ENCODE measurements around the gene CASKIN1.
"Not testable (repeated sequence)": the region's sequence is repeated elsewhere in the genome, so short reads cannot be mapped to it uniquely, and the experiment has no call there.

Gene CASKIN1, protein sequence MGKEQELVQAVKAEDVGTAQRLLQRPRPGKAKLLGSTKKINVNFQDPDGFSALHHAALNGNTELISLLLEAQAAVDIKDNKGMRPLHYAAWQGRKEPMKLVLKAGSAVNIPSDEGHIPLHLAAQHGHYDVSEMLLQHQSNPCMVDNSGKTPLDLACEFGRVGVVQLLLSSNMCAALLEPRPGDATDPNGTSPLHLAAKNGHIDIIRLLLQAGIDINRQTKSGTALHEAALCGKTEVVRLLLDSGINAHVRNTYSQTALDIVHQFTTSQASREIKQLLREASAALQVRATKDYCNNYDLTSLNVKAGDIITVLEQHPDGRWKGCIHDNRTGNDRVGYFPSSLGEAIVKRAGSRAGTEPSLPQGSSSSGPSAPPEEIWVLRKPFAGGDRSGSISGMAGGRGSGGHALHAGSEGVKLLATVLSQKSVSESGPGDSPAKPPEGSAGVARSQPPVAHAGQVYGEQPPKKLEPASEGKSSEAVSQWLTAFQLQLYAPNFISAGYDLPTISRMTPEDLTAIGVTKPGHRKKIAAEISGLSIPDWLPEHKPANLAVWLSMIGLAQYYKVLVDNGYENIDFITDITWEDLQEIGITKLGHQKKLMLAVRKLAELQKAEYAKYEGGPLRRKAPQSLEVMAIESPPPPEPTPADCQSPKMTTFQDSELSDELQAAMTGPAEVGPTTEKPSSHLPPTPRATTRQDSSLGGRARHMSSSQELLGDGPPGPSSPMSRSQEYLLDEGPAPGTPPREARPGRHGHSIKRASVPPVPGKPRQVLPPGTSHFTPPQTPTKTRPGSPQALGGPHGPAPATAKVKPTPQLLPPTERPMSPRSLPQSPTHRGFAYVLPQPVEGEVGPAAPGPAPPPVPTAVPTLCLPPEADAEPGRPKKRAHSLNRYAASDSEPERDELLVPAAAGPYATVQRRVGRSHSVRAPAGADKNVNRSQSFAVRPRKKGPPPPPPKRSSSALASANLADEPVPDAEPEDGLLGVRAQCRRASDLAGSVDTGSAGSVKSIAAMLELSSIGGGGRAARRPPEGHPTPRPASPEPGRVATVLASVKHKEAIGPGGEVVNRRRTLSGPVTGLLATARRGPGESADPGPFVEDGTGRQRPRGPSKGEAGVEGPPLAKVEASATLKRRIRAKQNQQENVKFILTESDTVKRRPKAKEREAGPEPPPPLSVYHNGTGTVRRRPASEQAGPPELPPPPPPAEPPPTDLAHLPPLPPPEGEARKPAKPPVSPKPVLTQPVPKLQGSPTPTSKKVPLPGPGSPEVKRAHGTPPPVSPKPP (N-terminal part only)
- total RNA-seq: 0 to 0.27 (median 0.12) reads per million in 4 donors

DNA sequence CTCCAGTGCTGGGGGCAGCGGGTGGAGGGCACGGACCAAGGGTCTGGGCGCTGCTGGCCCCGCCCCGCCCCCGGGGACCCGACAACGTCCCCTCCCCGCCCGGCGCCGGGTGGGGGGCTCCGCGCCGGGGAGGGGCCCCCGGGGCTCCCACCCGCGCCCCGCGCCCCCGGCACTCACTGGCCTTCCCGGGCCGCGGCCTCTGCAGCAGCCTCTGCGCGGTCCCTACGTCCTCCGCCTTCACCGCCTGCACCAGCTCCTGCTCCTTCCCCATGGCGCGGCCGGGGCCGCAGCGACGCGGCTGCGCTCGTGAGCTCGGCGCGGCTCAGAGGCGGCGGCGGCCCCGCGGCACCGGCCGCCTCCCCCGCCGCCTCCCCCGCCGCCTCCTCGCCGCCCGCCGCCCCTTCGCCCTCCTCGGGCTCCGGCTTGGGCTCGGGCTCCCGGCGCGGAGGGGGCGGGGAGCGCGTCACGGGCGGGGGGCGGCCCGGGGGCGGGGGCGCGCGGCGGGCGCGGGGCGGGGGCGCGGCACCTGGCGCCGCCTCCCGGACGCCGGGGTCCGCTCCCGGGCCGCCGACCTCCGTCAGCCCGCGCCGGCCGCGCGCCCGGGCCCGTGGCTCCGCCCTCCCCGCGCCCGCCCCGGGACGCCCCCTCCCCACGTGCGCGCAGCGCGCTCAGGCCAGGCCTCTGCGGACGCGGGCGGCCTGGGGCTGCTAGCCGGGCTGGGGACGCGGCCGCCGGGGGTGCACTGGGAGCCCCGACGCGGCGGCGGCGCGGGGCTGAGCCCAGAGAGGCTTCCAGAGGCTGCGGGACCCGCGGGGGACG, at the start of gene CASKIN1:
TSS of gene CASKIN1 (minus strand) at position 444 of the 819 bp plus-strand sequence. CDS start at position 271, 173 bp downstream.
- DNase-seq: no peak

DNA sequence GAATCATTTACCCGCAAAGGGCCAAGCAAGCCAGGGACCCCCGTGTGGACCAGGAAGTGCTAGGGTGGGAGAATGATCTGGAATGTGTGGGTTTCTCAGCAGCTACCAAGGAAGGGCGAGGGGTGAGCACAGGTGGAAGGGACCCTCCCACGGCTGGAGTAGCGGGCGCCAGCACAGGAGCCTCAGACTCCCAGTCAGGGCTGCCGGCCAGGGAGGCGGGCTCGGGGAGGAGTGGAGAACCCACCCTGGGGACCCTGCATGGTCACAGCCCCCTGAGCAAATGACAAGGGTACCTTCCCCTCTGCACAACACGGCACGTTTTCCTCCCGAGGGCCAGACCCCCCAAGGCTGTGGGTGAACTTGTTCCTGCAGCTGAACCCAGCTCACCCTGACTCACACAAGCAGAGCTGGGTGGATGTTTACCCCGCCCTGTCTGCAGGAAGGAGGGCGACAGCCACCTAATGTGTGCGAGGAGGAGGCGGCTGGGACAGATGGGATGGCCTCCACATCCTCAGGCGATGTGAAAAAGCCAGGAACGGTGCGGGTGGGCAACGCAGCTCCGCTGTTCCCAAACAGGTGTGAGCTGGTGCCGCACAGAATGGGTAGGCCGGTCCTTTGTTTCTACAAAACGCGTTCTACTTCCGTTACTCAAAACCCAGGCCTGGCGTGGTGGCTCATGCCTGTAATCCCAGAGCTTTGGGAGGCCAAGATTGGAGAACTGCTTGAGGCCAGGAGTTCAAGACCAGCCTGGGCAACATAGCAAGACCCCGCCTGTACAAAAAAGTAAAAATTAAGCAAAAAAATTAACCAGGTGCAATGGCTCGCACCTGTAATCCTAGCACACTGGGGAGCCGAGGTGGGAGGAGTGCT, 48.8 kb upstream of the CASKIN1 start:
- DNase-seq: no peak

DNA sequence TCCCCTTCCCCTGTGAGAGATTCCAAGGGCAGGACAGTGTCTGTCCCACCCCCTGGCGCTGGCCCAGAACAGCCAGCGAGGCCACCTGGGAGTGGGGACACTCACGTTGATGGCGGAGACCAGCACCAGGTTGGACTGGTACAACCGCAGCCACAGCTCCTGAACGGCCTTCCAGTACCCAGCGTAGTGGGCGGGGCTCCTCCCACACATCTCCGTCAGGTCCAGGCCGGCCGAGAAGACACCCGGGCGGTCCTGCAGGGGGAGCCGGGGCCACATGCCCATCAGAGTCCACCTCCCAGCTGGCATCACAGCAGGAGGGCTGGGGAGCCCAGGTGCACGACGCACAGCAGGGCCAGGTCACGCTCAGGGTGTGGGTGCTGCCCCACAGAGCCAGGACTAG, 47.9 kb upstream of the CASKIN1 start:
- no peak for DNase-seq

DNA sequence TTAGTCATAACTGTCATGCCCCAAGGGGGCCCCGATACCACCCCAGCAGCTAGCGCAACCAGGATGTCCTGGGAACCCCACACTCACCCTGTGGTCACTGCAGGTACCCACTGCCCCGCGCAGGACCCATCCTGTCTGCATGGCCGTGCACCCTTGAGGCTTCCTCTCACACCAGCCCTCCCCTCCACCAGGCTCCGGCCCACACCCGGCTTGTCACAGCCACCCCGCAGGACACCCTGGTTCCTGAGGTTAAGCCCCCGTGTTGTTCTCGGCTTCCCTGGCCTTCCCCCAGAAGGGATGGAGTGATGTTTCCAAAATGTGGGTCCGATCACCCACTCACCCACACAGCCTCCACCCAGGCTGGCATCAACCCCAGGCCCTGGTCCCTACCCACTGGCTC, 47.4 kb upstream of the CASKIN1 start:
- no peak for DNase-seq

DNA sequence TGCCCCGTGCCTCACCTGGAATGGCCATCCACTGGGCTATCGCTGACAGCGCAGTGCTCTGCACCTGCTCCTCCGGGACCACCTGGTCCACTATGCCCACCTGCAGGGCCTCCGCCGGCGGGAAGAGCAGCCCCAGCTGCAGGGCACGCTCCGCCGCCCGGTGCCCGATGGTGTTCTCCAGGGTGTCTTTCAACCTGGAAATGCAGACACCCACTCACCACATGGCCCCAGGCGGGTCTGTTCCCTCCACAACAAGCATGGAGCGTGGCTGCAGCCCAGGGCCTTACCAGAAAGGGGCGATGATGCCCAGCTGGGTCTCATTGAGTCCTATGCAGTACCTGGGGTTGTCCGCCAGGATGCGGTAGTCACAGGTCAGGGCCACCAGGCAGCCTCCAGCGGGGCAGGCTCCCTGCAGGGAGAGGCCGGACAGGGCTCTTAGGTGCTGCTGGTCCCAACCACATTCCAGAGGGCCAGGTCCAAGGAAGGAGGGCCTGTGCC, 46.7 kb upstream of the CASKIN1 start:
- DNase-seq: no peak

DNA sequence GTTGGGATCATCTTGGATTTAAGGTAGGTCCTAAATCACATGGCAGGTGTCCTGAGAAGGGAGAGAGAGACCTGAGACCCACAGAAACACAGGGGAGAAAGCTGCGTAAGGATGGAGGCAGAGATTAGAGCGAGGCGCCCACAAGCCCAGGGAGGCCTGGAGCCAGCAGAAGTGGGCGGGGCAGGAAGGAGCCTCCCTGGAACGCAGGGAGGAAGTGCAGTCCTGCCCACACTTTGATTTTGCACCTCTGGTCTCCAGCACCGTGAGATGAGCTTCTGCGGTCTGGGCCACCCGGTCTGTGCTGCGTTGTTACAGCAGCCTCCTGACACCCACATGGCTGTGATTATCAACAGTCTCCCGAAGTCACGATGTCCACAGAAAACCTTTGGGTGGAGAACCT, 46.2 kb upstream of the CASKIN1 start:
- no peak for DNase-seq

DNA sequence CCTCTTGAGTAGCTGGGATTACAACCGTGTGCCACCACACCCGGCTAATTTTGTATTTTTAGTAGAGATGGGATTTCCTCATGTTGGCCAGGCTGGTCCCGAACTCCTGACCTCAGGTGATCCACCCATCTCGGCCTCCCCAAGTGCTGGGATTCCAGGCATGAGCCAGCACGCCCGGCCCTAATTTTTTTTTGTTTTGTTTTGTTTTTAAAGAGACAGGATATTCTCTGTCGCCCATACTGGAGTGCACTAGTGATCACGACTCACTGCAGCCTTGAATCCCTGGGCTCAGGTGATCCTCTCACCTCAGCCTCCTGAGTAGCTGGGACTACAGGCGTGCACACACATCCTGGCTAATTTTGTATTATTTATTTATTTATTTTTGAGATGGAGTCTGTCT, 43.9 kb upstream of the CASKIN1 start:
- not testable (repeated sequence) for DNase-seq

DNA sequence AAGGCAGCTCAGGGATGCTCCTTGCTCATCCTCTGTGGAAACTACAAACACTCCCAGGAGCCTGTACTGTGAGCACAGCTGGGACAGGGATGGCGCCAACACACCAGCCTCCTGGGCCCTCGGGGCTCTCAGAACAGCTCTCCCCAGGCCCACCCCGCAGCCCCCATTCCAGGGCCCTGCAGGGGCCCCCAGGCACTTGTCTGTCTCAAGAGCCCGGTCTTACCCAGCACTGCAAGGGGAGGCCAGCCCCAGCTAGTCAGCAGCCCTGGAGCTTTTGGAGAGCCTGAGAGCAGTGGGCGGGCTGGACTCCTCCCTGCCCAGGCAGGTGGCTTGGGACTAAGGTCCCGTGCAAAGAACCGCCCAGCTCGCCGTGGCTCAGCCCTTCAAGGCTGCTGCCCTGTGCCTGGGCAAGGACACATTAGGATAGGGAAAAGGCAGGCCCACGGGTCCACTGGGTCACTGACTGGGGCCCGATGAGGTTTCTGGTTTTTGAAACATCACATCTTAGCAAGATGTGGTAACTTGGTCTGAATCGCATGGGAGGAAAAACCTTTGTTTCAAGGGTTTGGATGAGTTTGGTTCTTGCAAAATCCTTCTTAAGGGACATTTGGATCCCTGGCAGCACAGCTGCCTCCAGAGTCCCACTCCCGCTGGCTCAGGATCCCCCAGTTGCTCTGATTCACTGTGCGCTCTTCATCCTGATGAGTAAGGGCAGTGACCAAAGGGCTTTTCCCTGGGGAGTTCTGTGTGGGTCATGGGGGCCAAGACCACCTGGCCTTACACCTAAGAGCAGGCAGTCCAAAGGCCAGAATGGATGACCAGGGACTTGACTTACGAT, 42.7 kb upstream of the CASKIN1 start:
- DNase-seq: no peak

DNA sequence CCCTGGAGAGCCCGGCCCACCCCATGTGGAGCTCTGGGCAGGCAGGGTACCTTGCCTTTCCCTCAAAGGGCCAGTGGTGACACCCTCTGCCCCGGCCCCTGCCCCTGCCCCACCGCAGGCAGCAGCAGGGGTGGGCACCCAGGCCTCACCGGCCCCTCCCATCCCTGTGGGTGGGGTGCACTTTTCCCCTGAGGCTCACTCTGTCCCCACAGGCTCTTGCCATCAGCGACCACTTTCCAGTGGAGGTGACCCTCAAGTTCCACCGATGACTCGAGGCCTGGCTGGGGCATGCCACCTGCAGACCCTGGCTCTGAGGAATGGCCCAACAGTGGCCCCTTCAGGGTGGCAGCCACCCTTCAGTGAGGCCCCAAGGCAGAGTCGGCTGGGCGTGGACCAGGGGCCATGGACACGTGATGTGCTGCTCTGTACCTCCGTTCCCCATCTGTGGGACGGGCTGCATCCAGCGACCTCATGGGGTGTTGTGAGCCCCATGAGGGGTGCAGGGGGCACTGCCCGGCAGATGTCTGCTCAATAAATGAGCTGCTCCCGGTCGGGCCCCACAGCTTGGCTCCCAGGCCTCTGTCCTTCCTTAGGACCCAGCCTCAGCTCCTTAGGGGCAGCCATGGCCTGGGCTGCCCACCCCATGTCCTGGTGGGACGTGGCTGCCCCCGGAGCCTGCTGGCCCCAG, 41.9 kb upstream of the CASKIN1 start:
- DNase-seq: no peak

DNA sequence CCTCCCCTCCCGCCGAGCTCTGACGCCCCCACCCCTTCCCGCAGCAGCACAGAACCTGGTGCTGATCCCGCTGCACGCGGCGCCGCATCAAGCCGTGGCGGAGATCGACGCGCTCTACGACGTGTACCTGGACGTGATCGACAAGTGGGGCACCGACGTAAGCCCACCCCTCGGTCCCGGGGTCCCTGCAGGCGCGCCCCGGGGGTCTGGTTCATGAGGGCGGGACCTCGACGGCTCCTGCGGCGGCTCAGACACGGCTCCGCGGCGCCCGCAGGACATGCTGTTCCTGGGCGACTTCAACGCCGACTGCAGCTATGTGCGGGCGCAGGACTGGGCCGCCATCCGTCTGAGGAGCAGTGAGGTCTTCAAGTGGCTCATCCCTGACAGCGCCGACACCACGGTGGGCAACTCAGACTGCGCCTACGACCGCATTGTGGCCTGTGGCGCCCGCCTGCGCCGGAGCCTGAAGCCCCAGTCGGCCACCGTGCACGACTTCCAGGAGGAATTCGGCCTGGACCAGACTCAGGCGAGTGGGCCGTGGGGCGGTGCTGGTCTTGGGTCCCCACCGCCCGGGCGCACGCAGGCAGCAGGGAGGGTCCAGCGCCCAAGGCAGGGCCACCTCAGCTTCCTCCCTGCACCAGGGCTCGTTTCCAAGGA, 41.2 kb upstream of the CASKIN1 start:
- DNase-seq: no peak

DNA sequence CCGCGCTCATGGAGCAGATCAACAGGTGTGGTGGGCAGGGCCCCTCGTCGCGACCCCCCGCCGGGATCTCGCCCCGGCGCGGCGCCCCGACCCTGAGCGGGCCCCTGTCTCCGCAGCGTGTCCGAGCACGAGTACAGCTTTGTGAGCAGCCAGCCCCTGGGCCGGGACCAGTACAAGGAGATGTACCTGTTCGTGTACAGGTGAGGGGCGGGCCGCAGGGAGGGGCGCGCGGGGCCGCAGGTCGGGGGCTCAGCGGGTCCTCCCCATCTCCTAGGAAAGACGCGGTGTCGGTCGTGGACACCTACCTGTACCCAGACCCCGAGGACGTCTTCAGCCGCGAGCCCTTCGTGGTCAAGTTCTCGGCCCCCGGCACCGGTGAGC, 40.7 kb upstream of the CASKIN1 start:
- no peak for DNase-seq

DNA sequence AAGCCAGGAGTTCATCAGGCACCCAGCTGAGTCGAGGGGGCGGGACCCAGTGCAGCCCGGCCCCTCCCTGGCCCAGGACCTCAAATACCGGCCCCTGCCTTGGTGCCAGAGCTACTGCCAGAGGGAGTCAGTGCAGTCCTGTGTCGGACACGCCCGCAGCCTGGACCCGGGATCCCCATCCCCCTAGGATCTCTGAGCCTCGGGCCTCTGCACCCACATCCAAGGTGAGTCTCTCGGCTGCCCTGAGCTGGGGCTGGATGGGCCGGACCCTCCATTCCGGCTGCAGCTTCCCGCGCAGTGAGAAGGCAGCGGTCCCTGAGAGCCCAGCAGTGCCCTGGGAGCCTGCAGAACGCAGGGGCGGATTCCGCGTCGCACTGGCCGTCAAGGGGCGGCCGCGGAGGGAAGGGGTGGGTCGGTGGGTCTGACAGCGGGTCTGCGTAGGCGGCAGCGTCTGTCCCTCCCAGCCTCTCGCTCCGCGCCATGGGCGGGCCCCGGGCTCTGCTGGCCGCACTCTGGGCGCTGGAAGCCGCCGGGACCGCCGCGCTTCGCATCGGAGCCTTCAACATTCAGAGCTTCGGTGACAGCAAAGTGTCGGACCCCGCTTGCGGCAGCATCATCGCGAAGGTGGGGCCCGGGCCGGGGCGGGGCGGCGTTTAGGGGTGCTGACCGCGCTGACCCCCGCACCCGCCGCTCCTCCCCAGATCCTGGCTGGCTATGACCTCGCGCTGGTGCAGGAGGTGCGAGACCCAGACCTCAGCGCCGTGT, 40.1 kb upstream of the CASKIN1 start, which contains the start of gene DNASE1L2:
TSS of gene DNASE1L2 (plus strand) at position 108 of the 765 bp plus-strand sequence. CDS start at position 481, 373 bp downstream.
- no peak for DNase-seq

DNA sequence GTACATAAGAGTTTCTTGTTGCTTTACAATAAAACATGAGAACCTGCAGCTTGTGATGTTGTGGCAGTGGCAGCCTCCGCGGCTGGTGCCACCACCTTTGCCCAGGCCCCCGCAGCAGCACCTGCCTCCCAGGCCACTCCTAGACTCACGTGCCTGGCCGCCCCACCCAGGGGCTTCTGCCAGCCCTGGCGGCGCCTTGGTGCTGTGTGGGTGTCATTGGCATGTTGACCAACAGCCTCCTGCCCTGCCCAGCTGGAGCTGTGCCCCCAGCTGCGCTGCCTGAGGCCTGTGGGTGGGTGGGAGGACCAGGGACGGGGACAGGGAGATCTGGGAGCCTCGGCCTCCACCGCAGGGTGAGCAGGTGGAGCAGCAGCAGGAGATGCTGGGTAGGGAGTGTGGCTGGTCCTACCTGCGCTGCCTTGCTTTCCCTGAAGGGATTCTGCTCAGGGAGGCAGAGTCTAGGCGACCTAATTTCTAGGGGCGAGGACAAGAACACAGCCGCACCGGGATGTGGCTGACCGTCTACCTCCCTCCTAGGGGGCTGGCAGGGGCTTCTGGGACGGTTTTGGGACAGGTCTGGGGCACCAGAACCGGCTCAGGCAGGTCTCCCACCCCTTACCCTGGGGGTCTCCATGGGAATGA, 39.4 kb upstream of the CASKIN1 start:
- no peak for DNase-seq

DNA sequence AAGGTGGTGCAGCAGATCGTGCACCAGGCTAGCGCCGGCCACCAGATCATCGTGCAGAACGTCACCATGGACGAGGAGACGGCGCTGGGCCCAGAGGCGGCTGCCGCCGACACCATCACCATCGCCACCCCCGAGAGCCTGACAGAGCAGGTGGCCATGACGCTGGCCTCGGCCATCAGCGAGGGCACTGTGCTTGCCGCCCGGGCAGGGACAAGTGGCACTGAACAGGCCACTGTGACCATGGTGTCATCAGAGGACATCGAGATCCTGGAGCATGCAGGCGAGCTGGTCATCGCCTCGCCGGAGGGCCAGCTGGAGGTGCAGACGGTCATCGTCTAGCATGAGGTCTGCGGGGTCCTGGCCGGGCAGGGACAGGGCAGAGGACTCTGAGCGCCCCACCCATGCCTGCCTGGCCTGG, 38.8 kb upstream of the CASKIN1 start:
- no peak for DNase-seq

DNA sequence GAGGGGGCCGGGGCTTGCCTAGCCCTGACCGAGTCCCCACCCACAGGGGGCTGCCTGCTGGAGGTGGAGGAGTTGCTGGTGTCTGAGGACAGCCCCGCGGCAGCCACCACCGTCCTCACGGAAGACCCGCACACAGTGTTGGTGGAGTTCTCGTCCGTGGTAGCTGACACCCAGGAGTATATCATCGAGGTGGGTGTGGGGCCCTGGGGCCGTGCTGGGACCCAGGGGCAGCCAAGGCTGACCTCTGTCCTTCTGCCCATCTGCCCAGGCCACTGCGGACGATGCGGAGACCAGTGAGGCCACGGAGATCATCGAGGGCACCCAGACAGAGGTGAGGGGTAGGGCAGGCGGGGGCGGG, 38.4 kb upstream of the CASKIN1 start:
- DNase-seq: no peak

DNA sequence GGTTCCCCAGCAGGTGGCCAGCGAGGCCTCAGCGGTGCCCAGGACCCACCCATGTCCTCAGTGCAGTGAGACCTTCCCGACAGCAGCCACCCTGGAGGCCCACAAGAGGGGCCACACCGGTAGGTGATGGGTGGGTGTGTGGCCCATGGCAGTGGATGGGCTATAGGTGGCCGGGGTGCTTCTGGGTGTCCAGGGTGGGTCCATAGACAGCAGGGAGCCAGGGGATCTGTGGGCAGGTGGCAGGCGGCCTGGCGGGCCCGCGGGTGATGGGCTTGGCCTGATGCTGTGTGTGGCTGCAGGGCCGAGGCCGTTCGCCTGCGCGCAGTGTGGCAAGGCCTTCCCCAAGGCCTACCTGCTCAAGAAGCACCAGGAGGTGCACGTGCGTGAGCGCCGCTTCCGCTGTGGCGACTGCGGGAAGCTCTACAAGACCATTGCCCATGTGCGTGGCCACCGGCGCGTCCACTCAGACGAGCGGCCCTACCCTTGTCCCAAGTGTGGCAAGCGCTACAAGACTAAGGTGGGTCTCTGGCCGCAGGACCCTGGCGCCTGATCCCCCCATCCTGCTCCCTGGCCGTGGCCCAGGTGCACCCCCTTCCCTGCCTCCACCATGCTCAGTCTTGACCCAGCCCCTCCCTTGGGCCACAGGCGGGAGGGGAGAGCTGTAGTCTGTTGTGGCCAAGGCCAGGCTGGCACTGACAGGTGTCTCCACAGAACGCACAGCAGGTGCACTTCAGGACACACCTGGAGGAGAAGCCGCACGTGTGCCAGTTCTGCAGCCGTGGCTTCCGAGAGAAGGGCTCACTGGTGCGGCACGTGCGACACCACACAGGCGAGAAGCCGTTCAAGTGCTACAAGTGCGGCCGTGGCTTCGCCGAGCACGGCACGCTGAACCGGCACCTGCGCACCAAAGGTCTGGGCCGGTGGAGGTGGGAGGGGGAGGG, 37.7 kb upstream of the CASKIN1 start:
- no peak for DNase-seq
